HEK293T (cell line): ENCODE results near the gene DENND11.

Experiments used
- ELF4 ChIP-seq: fragments of 450-650 bp; IDR thresholded peaks from 2 replicates; pipeline ENCODE4 v1.6.1; 2017; ENCODE audit warnings: antibody characterized with exemption
- SP1 ChIP-seq: fragments of 450-650 bp; IDR thresholded peaks from 2 replicates; pipeline ENCODE4 v1.6.1; 2017
- SUZ12 ChIP-seq: fragments of 450-650 bp; IDR thresholded peaks from 2 replicates; pipeline ENCODE4 v1.6.1; 2016; ENCODE audit warnings: mild to moderate bottlenecking
- TARDBP ChIP-seq: fragments of 450-650 bp; IDR thresholded peaks from 2 replicates; pipeline ENCODE4 v1.6.1; 2016
- ZNF384 ChIP-seq: fragments of 450-650 bp; IDR thresholded peaks from 2 replicates; pipeline ENCODE4 v1.6.1; 2016

DNA sequence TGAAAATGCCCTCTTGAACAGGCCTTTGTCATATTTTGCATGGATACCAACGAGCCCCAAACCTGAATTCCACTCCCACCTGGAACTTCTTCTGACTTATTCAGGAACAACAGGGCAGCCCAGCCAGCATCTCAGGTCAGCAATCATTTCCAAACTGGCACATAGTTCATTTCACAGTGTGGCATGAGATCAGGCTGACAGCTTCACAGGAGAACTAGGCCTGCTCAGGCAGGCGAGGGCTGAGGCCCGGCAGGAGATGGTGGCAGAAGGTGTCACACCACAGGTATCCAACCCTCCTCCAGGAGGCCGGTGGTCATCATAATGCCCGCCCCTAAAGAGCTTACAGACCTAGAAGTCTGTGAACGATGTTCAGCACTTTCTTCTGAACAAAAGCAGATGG, 42.5 kb downstream of the DENND11 start:
- no peak for TF ChIP-seq SP1
- no peak for TF ChIP-seq TARDBP
- no peak for TF ChIP-seq ELF4
- no peak for TF ChIP-seq ZNF384
- TF ChIP-seq SUZ12, result no peak
